AG09309 (cell line): ENCODE results near the gene ZNF100.
"Not testable (repeated sequence)": the region's sequence is repeated elsewhere in the genome, so short reads cannot be mapped to it uniquely, and the experiment has no call there.

Source experiments
- DNase-seq: peaks from one replicate; pipeline ENCODE4 v3.0.0-alpha.2; 2010; ENCODE audit warnings: low read depth
- H3K4me3 ChIP-seq: 2 replicates; pipeline ENCODE4 v1.5.1; 2011; ENCODE audit warnings: mild to moderate bottlenecking, low read depth, low read length, moderate library complexity; ENCODE audit not compliant: control insufficient read depth
- CTCF ChIP-seq: IDR thresholded peaks from 2 replicates; pipeline ENCODE4 v1.5.1; 2011; ENCODE audit warnings: mild to moderate bottlenecking, low read depth, low read length, inconsistent platforms; ENCODE audit not compliant: insufficient read depth, control insufficient read depth; ENCODE audit errors: missing control alignments

ZNF100 gene

GRCh38 chr19:21767065-21767800, at the start of gene ZNF100:
Gene ZNF100, minus strand, starts transcription at chr19:21767579. Its CDS starts 150 bp downstream, at chr19:21767429.
- peak; percentile 56 for DNase-seq
- no peak for TF ChIP-seq CTCF
- H3K4me3 ChIP-seq, result peak within 1 kb of the TSS; percentile 80

- H3K4me3 ChIP-seq, result no peak overlapping the region
- DNase-seq, result no peak
- TF ChIP-seq CTCF, result no peak
These were observed 45.1 kb upstream of the ZNF100 start for GRCh38 chr19:21812448-21812847.

GRCh38 chr19:21808400-21809000, 41.1 kb upstream of the ZNF100 start:
- H3K4me3 ChIP-seq, DNase-seq: not testable (repeated sequence)

- no peak for DNase-seq
- no peak for TF ChIP-seq CTCF
- H3K4me3 ChIP-seq, result no peak overlapping the region
These were observed 22.2 kb upstream of the ZNF100 start for GRCh38 chr19:21789466-21790085.

- H3K4me3 ChIP-seq, result no peak overlapping the region
- no peak for DNase-seq
- TF ChIP-seq CTCF, result no peak
These were observed 19.6 kb upstream of the ZNF100 start for GRCh38 chr19:21786936-21787335.

- H3K4me3 ChIP-seq, DNase-seq: not testable (repeated sequence)
These were observed 8.4 kb upstream of the ZNF100 start for GRCh38 chr19:21775792-21776191.

GRCh38 chr19:21766705-21767064, 694 bp downstream of the ZNF100 start:
- DNase-seq, result not testable (repeated sequence)
- H3K4me3 ChIP-seq, result peak overlapping the region; percentile 80

GRCh38 chr19:21765151-21765550, 2.2 kb downstream of the ZNF100 start:
- no peak overlapping the region for H3K4me3 ChIP-seq
- DNase-seq, result no peak
- TF ChIP-seq CTCF, result no peak

- H3K4me3 ChIP-seq, DNase-seq: not testable (repeated sequence)
These were observed 5.8 kb downstream of the ZNF100 start for GRCh38 chr19:21761547-21761946.
